ENCODE results near the gene SCN3B. TPM values are rescaled to one million over a fixed set of nuclear protein-coding genes. Genes with fewer than 3 reads are reported as not detected.

SCN3B gene
- total and polyA plus RNA-seq, 2 experiments from 2014 or later = 0.30 to 1.8 TPM

DNA sequence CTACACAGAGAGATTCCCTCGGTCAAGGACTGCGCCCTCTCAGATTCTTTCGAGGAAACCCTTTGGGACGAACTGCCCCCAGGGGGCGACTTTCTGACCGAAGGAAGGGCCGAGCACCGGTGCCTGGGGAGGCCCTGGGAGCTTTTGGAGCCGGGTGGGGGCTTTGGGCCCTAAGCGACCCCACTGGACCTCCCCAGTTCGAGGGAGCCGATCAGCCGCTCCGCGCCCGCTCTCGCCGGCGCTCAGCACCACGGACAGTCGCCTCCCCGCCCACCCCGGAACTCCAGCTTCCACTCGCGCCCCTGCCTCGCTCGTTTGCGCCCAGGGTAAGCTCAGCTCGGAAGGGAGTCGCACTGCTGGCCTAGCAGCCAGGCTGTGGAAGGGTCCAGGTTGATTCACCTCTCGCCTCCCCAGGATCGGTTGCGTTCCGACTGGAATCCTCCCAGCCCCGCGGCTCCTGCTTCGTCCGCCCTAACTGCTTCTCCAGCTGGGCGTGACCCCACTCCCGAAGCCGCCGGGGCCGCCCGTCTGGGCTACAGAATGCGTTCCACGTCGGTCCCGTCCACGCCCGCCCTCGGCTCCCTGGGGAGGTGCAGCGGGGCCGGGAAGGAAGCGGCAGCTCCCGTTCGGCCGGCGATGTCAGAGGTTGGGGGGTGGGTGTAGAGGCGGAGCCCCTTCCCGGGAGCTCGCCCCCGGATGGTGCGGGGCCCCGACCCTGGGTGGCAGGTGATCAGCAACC, 428 bp downstream of the SCN3B start:
- H2AFZ ChIP-seq = peak overlapping the region; percentile 66

DNA sequence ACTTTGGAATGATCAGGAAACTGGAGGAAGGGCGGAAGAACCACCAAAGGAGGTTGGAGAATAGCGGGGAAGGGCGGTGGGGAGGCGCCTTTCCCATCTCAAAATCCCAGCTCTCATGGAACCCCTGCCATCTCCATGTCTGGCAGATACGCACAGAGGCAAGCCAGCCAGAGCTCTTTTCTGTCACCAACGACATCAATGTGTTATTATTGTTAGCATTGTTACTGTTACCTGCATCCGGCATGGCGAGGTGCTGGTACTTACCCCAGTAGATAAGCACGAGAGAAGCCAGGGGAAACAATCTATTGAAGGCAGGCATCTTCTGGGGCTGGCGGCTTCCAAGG, 969 bp downstream of the SCN3B start:
- no peaks in the 10 kb centered on the region for H3K9me3 ChIP-seq (ENCODE audit: low read depth)
- no peak overlapping the region for H3K4me3 ChIP-seq
- TF ChIP-seq EZH2 (IDR thresholded peaks at IDR 0.05; ENCODE audit: borderline replicate concordance) = no peak
- TF ChIP-seq EZH2phosphoT487 (IDR thresholded peaks at IDR 0.05; ENCODE audit: low read depth, severe bottlenecking, unreplicated experiment) = no peak
- TF ChIP-seq, protein P1, sequence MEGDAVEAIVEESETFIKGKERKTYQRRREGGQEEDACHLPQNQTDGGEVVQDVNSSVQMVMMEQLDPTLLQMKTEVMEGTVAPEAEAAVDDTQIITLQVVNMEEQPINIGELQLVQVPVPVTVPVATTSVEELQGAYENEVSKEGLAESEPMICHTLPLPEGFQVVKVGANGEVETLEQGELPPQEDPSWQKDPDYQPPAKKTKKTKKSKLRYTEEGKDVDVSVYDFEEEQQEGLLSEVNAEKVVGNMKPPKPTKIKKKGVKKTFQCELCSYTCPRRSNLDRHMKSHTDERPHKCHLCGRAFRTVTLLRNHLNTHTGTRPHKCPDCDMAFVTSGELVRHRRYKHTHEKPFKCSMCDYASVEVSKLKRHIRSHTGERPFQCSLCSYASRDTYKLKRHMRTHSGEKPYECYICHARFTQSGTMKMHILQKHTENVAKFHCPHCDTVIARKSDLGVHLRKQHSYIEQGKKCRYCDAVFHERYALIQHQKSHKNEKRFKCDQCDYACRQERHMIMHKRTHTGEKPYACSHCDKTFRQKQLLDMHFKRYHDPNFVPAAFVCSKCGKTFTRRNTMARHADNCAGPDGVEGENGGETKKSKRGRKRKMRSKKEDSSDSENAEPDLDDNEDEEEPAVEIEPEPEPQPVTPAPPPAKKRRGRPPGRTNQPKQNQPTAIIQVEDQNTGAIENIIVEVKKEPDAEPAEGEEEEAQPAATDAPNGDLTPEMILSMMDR (IDR thresholded peaks at IDR 0.05; ENCODE audit: poor library complexity) = no peak
- no peaks in the 10 kb centered on the region for H3K9me2 ChIP-seq (replicated peaks; ENCODE audit: insufficient read depth)
- peak overlapping the region; percentile 66 for H2AFZ ChIP-seq
- DNase-seq (ENCODE audit: low spot score) = no peak
- H4K20me1 ChIP-seq (ENCODE audit: insufficient read depth, poor library complexity, severe bottlenecking) = no peaks in the 10 kb centered on the region
- no peaks in the 10 kb centered on the region for H3K79me2 ChIP-seq
- H3K4me1 ChIP-seq (ENCODE audit: insufficient read depth) = peaks cover 3% of the 10 kb centered on the region
- H3K36me3 ChIP-seq (replicated peaks; ENCODE audit: insufficient read depth, low read depth) = no peaks in the 10 kb centered on the region
- H3K27me3 ChIP-seq = peaks cover 14% of the 10 kb centered on the region
- H3K27ac ChIP-seq = no peak overlapping the region
- H3K4me2 ChIP-seq = peak overlapping the region; percentile 97
- WGBS (ENCODE audit: low lambda C conversion rate, missing lambda C conversion rate) = 20% methylated on average over 10 of the region's 10 CpGs

More for the DNA sequence above, 428 bp downstream of the SCN3B start:
- Histone ChIP-seq H3K4me1 (ENCODE audit: insufficient read depth) (peaks cover 3% of the 10 kb centered on the region), H3K9me3 (ENCODE audit: low read depth) (no peaks in the 10 kb centered on the region), H3K27ac (peak overlapping the region; percentile 44), H4K20me1 (ENCODE audit: insufficient read depth, poor library complexity, severe bottlenecking) (no peaks in the 10 kb centered on the region), H3K4me2 (peak overlapping the region; percentile 97), H3K79me2 (no peaks in the 10 kb centered on the region), H3K36me3 (replicated peaks; ENCODE audit: insufficient read depth, low read depth) (no peaks in the 10 kb centered on the region), H3K9me2 (replicated peaks; ENCODE audit: insufficient read depth) (no peaks in the 10 kb centered on the region), H3K27me3 (peaks cover 14% of the 10 kb centered on the region), H3K4me3 (peak overlapping the region; percentile 54)
- peak; percentile 79 for DNase-seq (ENCODE audit: low spot score)
- TF ChIP-seq, protein P1 (IDR thresholded peaks at IDR 0.05; ENCODE audit: poor library complexity) = peak; percentile 11
- no peak for TF ChIP-seq EZH2 (IDR thresholded peaks at IDR 0.05; ENCODE audit: borderline replicate concordance)
- 2% methylated on average over 58 of the region's 64 CpGs for WGBS (ENCODE audit: low lambda C conversion rate, missing lambda C conversion rate)

DNA sequence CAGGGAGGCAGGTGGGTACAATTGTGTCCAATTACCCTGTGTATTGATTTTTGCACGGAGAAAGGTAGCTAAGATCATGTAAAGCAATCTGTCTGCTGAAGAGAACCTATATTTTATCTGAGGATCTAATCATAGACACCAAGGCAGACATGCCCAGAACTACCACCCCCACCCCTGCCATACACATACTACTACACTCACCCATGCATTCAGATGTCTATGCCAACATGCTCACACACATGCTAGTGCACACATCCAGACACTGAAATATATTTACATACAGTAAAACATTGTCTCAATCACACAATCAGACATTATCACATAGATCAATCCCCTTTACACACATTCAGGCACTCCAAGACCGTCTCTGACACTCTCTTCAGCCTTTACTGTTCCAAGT, 1.8 kb downstream of the SCN3B start:
- TF ChIP-seq, protein P1 (IDR thresholded peaks at IDR 0.05; ENCODE audit: poor library complexity) = no peak
- no peak for TF ChIP-seq EZH2phosphoT487 (IDR thresholded peaks at IDR 0.05; ENCODE audit: low read depth, severe bottlenecking, unreplicated experiment)
- TF ChIP-seq EZH2 (IDR thresholded peaks at IDR 0.05; ENCODE audit: borderline replicate concordance) = no peak
- Histone ChIP-seq H3K36me3 (replicated peaks; ENCODE audit: insufficient read depth, low read depth) (no peaks in the 10 kb centered on the region), H3K27me3 (peaks cover 17% of the 10 kb centered on the region), H3K9me3 (ENCODE audit: low read depth) (no peaks in the 10 kb centered on the region), H3K27ac (no peak overlapping the region), H4K20me1 (ENCODE audit: insufficient read depth, poor library complexity, severe bottlenecking) (no peaks in the 10 kb centered on the region), H3K4me3 (no peak overlapping the region), H3K4me1 (ENCODE audit: insufficient read depth) (peaks cover 3% of the 10 kb centered on the region), H3K4me2 (no peak overlapping the region), H3K79me2 (no peaks in the 10 kb centered on the region), H3K9me2 (replicated peaks; ENCODE audit: insufficient read depth) (no peaks in the 10 kb centered on the region), H2AFZ (no peak overlapping the region)
- 56% methylated on average over 2 of the region's 2 CpGs for WGBS (ENCODE audit: low lambda C conversion rate, missing lambda C conversion rate)
- DNase-seq (ENCODE audit: low spot score) = no peak
